Panc1 (cell line): ENCODE data around the gene SECISBP2.

Source experiments
- CTCF ChIP-seq: fragments of 450-650 bp; IDR thresholded peaks from 2 replicates; pipeline ENCODE4 v1.5.1; 2017; ENCODE audit warnings: mild to moderate bottlenecking
- POLR2AphosphoS5 ChIP-seq: IDR thresholded peaks from 2 replicates; pipeline ENCODE4 v1.6.1; 2012; ENCODE audit warnings: mild to moderate bottlenecking, low read depth, low read length, moderate library complexity
- REST ChIP-seq, 2 experiments: IDR thresholded peaks; 2 replicates each; pipeline ENCODE4 v1.6.1; 2011 to 2012; ENCODE audit warnings: low read depth in 2 of 2, control low read depth in 1 of 2, low read length in 1 of 2, mild to moderate bottlenecking in 1 of 2, moderate library complexity in 1 of 2; ENCODE audit not compliant: insufficient read depth in 1 of 2
- SIN3A ChIP-seq: IDR thresholded peaks from 2 replicates; pipeline ENCODE4 v1.6.1; 2012; ENCODE audit warnings: low read depth, mild to moderate bottlenecking, low read length, moderate library complexity, borderline replicate concordance; ENCODE audit not compliant: insufficient read depth
- TCF7L2 ChIP-seq: IDR thresholded peaks from 2 replicates; pipeline ENCODE4 v1.6.1; 2011; ENCODE audit warnings: mild to moderate bottlenecking, low read depth, low read length, inconsistent platforms

- TF ChIP-seq POLR2AphosphoS5 (no peak), CTCF (no peak), REST (IDR thresholded peaks at IDR 0.05; ENCODE audit: insufficient read depth in 1 of 2, low read depth in 2 of 2, low read length in 1 of 2) (no peak), SIN3A (no peak), TCF7L2 (no peak)
Observed at GRCh38 chr9:89380437-89381307, 62.4 kb downstream of the SECISBP2 start.
